ENCODE results near the gene SCNN1A.
A peak's percentile ranks its signal among the peaks of the same experiment; 100 is the strongest.

SCNN1A gene

GRCh38 chr12:6375269-6376078 lies at the start of gene SCNN1A:
SCNN1A (minus strand) TSS chr12:6375563; CDS start chr12:6374783, 780 bp downstream.
- DNase-seq (ENCODE audit: low read depth) = no peak
- TF ChIP-seq, protein P1, sequence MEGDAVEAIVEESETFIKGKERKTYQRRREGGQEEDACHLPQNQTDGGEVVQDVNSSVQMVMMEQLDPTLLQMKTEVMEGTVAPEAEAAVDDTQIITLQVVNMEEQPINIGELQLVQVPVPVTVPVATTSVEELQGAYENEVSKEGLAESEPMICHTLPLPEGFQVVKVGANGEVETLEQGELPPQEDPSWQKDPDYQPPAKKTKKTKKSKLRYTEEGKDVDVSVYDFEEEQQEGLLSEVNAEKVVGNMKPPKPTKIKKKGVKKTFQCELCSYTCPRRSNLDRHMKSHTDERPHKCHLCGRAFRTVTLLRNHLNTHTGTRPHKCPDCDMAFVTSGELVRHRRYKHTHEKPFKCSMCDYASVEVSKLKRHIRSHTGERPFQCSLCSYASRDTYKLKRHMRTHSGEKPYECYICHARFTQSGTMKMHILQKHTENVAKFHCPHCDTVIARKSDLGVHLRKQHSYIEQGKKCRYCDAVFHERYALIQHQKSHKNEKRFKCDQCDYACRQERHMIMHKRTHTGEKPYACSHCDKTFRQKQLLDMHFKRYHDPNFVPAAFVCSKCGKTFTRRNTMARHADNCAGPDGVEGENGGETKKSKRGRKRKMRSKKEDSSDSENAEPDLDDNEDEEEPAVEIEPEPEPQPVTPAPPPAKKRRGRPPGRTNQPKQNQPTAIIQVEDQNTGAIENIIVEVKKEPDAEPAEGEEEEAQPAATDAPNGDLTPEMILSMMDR (IDR thresholded peaks at IDR 0.05; ENCODE audit: control insufficient read depth, insufficient read depth, low read depth, low read length, missing control alignments) = no peak
- no peak within 1 kb of the TSS for H3K4me3 ChIP-seq (ENCODE audit: control insufficient read depth, low read depth, low read length)

GRCh38 chr12:6424866-6425265 lies 49.5 kb upstream of the SCNN1A start:
- no peak for DNase-seq (ENCODE audit: low read depth)
- TF ChIP-seq, protein P1 (IDR thresholded peaks at IDR 0.05; ENCODE audit: control insufficient read depth, insufficient read depth, low read depth, low read length, missing control alignments) = no peak
- no peak overlapping the region for H3K4me3 ChIP-seq (ENCODE audit: control insufficient read depth, low read depth, low read length)

- DNase-seq (ENCODE audit: low read depth) = no peak
- TF ChIP-seq, protein P1 (IDR thresholded peaks at IDR 0.05; ENCODE audit: control insufficient read depth, insufficient read depth, low read depth, low read length, missing control alignments) = no peak
- H3K4me3 ChIP-seq (ENCODE audit: control insufficient read depth, low read depth, low read length) = no peak overlapping the region
These were observed 48.6 kb upstream of the SCNN1A start for GRCh38 chr12:6424008-6424347.

- TF ChIP-seq, protein P1 (IDR thresholded peaks at IDR 0.05; ENCODE audit: control insufficient read depth, insufficient read depth, low read depth, low read length, missing control alignments) = peak; percentile 84
- H3K4me3 ChIP-seq (ENCODE audit: control insufficient read depth, low read depth, low read length) = no peak overlapping the region
- DNase-seq (ENCODE audit: low read depth) = peak; percentile 72
These were observed 48.1 kb upstream of the SCNN1A start for GRCh38 chr12:6423267-6424007.

- no peak overlapping the region for H3K4me3 ChIP-seq (ENCODE audit: control insufficient read depth, low read depth, low read length)
- TF ChIP-seq, protein P1 (IDR thresholded peaks at IDR 0.05; ENCODE audit: control insufficient read depth, insufficient read depth, low read depth, low read length, missing control alignments) = no peak
- no peak for DNase-seq (ENCODE audit: low read depth)
These were observed 45.0 kb upstream of the SCNN1A start for GRCh38 chr12:6420364-6420763.

GRCh38 chr12:6418796-6419195 lies 43.4 kb upstream of the SCNN1A start:
- H3K4me3 ChIP-seq (ENCODE audit: control insufficient read depth, low read depth, low read length) = no peak overlapping the region
- DNase-seq (ENCODE audit: low read depth) = no peak
- TF ChIP-seq, protein P1 (IDR thresholded peaks at IDR 0.05; ENCODE audit: control insufficient read depth, insufficient read depth, low read depth, low read length, missing control alignments) = no peak

Data from AG09309 (cell line).